KMS-11 (cell line): Measurements from ENCODE around the gene CSNK2B.

ENCODE experiments used
- H2AFZ ChIP-seq: fragments of 200-600 bp; sonication (generic); 2 replicates; pipeline ENCODE4 v1.6.1; 2016; ENCODE audit warnings: antibody characterized with exemption, mixed run types, low read depth
- H3K27ac ChIP-seq: fragments of 200-600 bp; sonication (generic); 2 replicates; pipeline ENCODE4 v1.6.1; 2016; ENCODE audit warnings: mild to moderate bottlenecking, mixed run types
- H3K27me3 ChIP-seq: fragments of 200-600 bp; sonication (generic); 2 replicates; pipeline ENCODE4 v1.6.1; 2017; ENCODE audit warnings: mild to moderate bottlenecking, low read depth, mixed run types, moderate library complexity; ENCODE audit not compliant: insufficient read depth
- H3K36me3 ChIP-seq: fragments of 200-600 bp; sonication (generic); 2 replicates; pipeline ENCODE4 v1.6.1; 2017; ENCODE audit warnings: mild to moderate bottlenecking, mixed run types; ENCODE audit not compliant: insufficient read depth
- H3K4me1 ChIP-seq: fragments of 200-600 bp; sonication (generic); 2 replicates; pipeline ENCODE4 v1.6.1; 2016; ENCODE audit warnings: mild to moderate bottlenecking, low read depth, mixed run types; ENCODE audit not compliant: poor library complexity, severe bottlenecking
- H3K4me2 ChIP-seq: fragments of 200-600 bp; sonication (generic); 2 replicates; pipeline ENCODE4 v1.7.0; 2016; ENCODE audit warnings: mild to moderate bottlenecking, mixed run types
- H3K4me3 ChIP-seq: fragments of 200-600 bp; sonication (generic); IDR thresholded peaks from 2 replicates; pipeline ENCODE4 v1.6.1; 2017; ENCODE audit warnings: low read depth, low read length, mixed read lengths; ENCODE audit not compliant: insufficient read depth
- H3K79me2 ChIP-seq: fragments of 200-600 bp; sonication (generic); 2 replicates; pipeline ENCODE4 v1.6.1; 2016; ENCODE audit warnings: low read depth, mixed run types; ENCODE audit not compliant: insufficient read depth
- H3K9ac ChIP-seq: fragments of 200-600 bp; sonication (generic); 2 replicates; pipeline ENCODE4 v1.6.1; 2016; ENCODE audit warnings: mild to moderate bottlenecking, mixed run types
- H4K20me1 ChIP-seq: fragments of 200-600 bp; sonication (generic); 2 replicates; pipeline ENCODE4 v1.6.1; 2016; ENCODE audit warnings: mild to moderate bottlenecking, mixed run types; ENCODE audit not compliant: insufficient read depth
- CTCF ChIP-seq: fragments of 200-600 bp; sonication (generic); conservative IDR thresholded peaks from 2 replicates; pipeline ENCODE4 v1.6.1; 2017; ENCODE audit warnings: low read depth, mild to moderate bottlenecking, antibody characterized with exemption, low read length, moderate library complexity, mixed read lengths

CSNK2B gene

DNA sequence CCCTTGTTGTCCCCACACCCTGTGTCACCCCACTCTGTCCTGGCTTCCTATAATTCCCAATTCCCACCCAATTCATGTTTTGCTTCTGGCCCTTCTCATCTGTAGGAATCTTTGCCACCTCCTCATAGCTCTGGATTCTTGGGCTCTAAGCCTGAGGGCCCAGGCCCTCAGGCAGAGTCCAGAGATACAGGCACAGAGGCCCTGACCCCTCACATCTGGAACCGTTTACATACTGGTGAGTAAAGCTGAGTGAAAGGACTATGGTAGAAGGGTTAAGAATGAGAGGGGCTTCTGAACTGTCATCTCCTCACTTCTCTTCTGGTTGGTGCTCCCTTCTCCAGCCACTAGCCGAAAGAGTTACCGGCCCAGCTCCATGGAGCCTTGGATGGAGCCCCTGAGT is 31.7 kb upstream of the CSNK2B start:
- Histone ChIP-seq H3K36me3 (peaks cover 8% of the 10 kb centered on the region; the same call in 1 of the 2 replicates), H3K9ac (no peak overlapping the region), H3K4me2 (no peak overlapping the region), H3K4me3 (no peak overlapping the region), H3K4me1 (no peaks in the 10 kb centered on the region), H4K20me1 (no peaks in the 10 kb centered on the region), H3K27ac (no peak overlapping the region; the same call in 1 of the 2 replicates), H3K79me2 (no peaks in the 10 kb centered on the region), H2AFZ (no peak overlapping the region), H3K27me3 (no peaks in the 10 kb centered on the region)
- no peak for TF ChIP-seq CTCF

- no peak for TF ChIP-seq CTCF
- no peaks in the 10 kb centered on the region for H4K20me1 ChIP-seq
- no peak overlapping the region for H3K4me2 ChIP-seq
- peaks cover 8% of the 10 kb centered on the region; the same call in 1 of the 2 replicates for H3K36me3 ChIP-seq
- H3K27ac ChIP-seq, result no peak overlapping the region
- no peak overlapping the region for H3K9ac ChIP-seq
- H2AFZ ChIP-seq, result no peak overlapping the region
- no peaks in the 10 kb centered on the region for H3K4me1 ChIP-seq
- H3K27me3 ChIP-seq, result no peaks in the 10 kb centered on the region
- H3K4me3 ChIP-seq, result no peak overlapping the region
- H3K79me2 ChIP-seq, result no peaks in the 10 kb centered on the region
Observed at GRCh38 chr6:31634969-31635575, 30.8 kb upstream of the CSNK2B start.

DNA sequence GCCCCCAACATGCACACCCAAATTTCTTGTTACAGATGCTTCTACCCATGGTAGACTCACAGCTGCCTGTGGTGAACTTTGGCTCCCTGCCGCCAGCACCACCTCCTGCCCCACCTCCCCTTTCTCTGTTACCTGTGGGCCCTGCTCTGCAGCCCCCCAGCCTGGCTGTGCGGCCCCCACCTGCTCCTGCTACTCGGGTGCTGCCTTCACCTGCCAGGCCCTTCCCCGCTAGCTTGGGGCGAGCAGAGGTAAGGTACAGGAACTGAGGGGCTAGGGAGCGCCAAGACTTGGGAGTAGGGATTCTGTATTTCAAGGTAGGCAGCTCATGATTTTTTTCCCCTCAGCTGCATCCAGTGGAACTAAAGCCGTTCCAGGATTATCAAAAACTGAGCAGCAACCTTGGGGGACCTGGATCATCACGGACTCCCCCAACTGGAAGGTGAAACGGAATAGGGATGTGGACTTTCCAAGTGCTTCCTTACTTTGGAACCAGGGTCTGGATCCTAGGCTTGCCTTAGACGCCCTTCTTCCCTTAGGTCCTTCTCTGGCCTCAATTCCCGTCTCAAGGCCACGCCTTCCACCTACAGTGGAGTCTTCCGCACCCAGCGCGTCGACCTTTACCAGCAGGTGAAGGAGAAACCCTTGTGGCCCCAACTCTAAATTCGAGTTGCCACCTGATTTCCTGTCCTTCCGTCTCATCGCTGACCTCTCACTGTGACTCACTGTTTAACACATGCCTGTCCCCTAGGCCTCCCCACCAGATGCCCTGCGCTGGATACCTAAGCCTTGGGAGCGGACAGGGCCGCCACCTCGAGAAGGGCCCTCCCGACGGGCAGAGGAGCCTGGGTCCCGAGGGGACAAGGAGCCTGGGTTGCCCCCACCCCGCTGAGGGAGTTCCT is 28.9 kb upstream of the CSNK2B start:
- Histone ChIP-seq H3K4me1 (no peaks in the 10 kb centered on the region), H3K9ac (no peak overlapping the region), H3K27me3 (no peaks in the 10 kb centered on the region), H4K20me1 (no peaks in the 10 kb centered on the region), H3K79me2 (no peaks in the 10 kb centered on the region), H3K4me3 (no peak overlapping the region), H2AFZ (no peak overlapping the region), H3K36me3 (peaks cover 6% of the 10 kb centered on the region; the same call in 1 of the 2 replicates), H3K27ac (no peak overlapping the region), H3K4me2 (no peak overlapping the region)
- TF ChIP-seq CTCF, result no peak

DNA sequence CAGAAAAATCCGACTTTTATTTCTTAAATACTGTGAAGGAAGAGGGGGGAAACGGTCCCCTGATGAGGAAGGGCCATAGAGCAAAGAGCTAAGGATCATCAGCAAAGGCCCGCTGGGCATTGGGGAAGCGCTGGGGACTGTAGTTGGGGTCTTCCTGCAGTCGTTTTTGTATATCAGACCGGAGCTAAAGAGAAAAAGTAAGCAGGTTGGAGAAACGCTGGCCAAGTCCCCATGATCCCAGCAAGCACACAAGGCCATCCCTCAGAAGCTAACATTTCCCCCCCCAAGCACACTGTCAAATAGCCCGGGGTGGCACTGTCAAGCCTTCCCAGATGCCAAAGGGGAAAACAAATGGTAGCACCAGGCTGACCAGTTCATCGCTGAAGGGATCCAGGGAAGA is 26.8 kb upstream of the CSNK2B start:
- no peaks in the 10 kb centered on the region for H3K27me3 ChIP-seq
- no peak overlapping the region for H3K9ac ChIP-seq
- H3K4me1 ChIP-seq, result no peaks in the 10 kb centered on the region
- no peak overlapping the region for H3K4me2 ChIP-seq
- TF ChIP-seq CTCF, result no peak
- no peak overlapping the region for H3K4me3 ChIP-seq
- H4K20me1 ChIP-seq, result no peaks in the 10 kb centered on the region
- no peaks in the 10 kb centered on the region for H3K79me2 ChIP-seq
- peaks cover 5% of the 10 kb centered on the region; the same call in 1 of the 2 replicates for H3K36me3 ChIP-seq
- no peak overlapping the region for H2AFZ ChIP-seq
- no peak overlapping the region for H3K27ac ChIP-seq
